Uterus (tissue), 2 donors: Measurements from ENCODE around the gene MOGAT1.

Source experiments
- CTCF ChIP-seq, 4 experiments: fragments of 200-600 bp in 2 of 4; fragments of 450-650 bp in 2 of 4; sonication (generic) in 2 of 4; IDR thresholded peaks; one replicate each; pipeline ENCODE4 v1.5.1; 2016 to 2019; ENCODE audit warnings: antibody characterized with exemption in 4 of 4, mild to moderate bottlenecking in 2 of 4, moderate library complexity in 1 of 4
- POLR2A ChIP-seq, 2 donors: fragments of 450-650 bp; IDR thresholded peaks; one replicate each; pipeline ENCODE4 v1.6.1; 2016; ENCODE audit warnings: antibody characterized with exemption in 2 of 2, mild to moderate bottlenecking in 1 of 2, moderate library complexity in 1 of 2

GRCh38 chr2:222637067-222637466, 34.4 kb upstream of the MOGAT1 start:
- TF ChIP-seq CTCF (IDR thresholded peaks at IDR 0.05) (no peak), POLR2A (IDR thresholded peaks at IDR 0.05) (no peak)
